HG03097 (cell line): ENCODE results near the gene C22orf31.
"Not testable (repeated sequence)": the region's sequence is repeated elsewhere in the genome, so short reads cannot be mapped to it uniquely, and the experiment has no call there.

ENCODE experiments used
- ATAC-seq: cut with Tn5 transposase; IDR thresholded peaks from one replicate; pipeline ENCODE4 v1.9.1; 2021; ENCODE audit not compliant: unreplicated experiment, low FRiP score

C22orf31 gene

DNA sequence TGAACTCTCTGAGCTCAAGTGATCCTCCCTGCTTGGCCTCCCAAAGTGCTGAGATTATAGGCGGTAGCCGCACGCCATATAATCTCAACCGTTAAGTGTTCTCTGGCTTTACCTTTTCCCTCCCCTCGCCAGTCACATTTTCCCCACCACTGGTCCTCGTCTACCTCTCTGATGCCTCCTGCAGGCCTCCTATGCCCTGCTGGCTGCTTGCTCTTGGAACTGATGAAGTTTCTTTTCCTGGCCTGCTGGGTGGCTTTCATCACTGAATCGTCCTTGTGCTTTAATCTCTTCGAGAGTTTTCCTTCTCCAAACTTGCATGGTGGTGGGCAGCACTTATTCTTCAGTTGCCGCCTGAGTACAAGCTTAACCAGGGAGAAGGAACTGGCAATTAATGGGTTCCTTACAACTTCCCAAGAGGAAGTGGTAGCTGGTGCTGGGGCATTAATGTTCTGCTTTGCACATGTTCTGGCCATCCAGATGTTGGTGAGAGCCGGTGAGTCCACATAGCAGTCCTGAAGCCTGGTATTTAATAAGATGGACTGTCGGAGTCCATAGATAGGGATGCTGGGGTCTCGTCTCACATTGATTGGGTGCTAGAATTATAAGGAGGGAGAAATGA is 1.3 kb downstream of the C22orf31 start:
- no peak for ATAC-seq

DNA sequence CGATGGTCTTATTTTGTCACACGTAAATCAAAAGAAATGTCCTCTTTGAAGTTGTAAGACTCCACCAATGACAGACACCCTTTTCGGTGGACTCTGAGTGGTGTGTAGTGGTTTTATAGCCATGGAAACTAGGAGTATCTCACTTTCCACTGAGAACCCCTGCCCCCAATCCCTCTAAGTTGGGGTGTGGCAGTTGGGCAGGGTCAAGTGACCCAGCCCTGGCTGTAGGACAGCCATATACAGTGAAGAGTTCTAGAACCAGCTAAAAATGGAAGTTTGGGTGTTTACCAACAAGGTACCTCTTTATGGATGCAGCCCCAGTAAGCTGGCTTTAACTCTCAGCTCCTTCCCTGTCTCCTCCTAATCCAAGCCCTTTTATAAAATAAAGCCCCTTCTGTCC is 5.2 kb downstream of the C22orf31 start:
- no peak for ATAC-seq

DNA sequence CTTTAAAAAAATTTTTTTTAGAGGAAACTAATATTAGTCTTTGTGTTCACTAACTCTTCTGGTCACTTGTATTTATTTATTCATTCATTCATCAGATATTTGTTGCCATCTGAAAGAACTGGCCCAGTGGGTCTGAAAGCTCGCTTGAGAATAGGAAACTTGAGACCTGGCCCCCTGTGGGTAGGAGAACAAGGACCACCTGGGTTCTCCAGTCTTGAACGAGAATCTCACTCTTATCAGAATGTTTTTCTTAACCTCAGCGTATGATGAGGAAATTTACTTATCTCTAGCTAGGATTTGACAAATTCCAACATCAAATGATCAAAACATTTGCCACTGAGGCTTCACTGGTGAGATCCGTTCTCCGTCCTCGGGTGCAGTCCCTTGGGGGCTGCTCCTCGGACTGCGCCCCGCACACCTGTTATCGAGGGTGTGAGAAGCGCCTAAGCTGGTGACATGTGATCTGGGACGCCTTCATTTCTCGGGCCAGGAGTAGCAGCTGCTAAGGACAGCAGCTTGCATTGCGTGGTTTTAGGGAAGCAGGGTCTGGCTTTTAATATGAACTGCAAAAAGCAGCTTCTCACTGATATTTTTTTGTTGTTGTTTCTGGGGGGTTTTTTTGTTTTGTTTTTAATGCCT is 6.3 kb downstream of the C22orf31 start:
- ATAC-seq: no peak

DNA sequence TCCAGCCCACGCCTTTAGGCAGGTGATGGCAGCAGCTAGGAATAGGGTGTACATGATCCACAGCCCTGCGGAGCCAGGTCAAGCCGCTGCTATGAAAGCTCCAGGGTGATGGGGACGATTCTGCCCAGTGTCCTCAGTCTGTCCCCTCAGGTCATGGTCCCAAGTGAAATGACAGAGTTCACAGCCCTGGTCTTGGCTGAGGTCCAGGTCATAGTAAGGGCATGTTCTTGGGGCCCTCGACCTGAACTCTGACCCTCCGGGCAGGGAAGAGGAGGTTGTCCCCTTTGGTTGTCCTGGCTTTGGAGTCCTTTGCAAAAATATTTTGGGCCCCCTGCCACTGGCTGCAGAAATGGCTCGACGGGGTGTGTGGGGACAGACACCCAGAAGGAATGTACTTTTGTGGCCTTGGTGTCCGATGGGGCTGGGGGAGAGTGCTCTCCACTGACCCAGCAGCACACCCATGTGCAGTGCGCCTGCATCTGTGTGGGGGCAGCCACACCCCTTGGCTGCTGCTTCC is 7.3 kb downstream of the C22orf31 start:
- no peak for ATAC-seq

DNA sequence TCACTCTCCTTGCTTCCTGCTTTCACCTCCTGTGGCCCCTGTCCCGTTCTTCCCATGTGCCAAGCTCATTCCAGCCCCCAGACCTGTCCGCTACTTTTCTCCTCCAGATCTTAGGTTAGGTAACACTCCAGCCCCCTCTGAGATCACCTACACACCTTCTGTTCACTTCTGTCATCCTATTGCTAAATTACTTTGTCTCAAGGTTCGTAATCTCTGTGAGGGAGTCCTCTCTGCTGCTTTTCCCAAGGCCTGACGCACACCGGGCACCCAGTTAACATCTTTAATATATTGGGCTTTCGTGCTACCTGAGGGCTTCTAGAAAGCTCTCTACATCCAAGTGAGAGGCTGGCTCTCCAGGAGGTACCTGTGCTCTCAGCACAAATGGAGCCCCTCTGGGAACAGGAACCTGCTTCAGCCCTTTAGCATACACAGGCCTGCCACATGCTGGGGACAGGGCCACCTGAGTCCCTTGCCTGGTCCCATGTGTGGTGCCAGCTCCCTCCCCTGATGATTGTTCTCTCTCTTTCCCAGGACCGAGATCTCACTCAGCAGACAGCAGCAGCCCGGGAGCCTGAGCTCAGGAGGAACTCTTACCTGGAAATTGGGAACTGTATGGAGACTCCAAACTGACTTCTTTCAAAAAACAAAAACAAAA is 8.5 kb downstream of the C22orf31 start:
- no peak for ATAC-seq

DNA sequence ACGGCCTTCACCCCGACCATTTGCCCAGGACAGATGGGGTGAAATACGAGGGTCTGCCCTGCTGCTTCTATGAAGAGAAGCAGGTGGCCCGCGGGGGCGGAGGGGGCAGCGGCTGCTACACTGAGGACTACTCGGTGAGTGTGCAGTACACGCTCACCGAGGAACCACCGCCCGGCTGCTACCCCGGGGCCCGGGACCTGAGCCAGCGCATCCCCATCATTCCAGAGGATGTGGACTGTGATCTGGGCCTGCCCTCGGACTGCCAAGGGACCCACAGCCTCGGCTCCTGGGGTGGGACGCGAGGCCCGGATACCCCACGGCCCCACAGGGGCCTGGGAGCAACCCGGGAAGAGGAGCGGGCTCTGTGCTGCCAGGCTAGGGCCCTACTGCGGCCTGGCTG is 11.2 kb downstream of the C22orf31 start:
- ATAC-seq: no peak

DNA sequence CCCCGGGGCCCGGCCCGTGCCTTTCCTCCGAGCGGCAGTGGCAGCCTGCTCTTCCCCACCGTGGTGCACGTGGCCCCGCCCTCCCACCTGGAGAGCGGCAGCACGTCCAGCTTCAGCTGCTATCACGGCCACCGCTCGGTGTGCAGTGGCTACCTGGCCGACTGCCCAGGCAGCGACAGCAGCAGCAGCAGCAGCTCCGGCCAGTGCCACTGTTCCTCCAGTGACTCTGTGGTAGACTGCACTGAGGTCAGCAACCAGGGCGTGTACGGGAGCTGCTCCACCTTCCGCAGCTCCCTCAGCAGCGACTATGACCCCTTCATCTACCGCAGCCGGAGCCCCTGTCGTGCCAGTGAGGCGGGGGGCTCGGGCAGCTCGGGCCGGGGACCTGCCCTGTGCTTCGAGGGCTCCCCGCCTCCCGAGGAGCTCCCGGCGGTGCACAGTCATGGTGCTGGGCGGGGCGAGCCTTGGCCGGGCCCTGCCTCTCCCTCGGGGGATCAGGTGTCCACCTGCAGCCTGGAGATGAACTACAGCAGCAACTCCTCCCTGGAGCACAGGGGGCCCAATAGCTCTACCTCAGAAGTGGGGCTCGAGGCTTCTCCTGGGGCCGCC is 11.9 kb downstream of the C22orf31 start:
- ATAC-seq: no peak

DNA sequence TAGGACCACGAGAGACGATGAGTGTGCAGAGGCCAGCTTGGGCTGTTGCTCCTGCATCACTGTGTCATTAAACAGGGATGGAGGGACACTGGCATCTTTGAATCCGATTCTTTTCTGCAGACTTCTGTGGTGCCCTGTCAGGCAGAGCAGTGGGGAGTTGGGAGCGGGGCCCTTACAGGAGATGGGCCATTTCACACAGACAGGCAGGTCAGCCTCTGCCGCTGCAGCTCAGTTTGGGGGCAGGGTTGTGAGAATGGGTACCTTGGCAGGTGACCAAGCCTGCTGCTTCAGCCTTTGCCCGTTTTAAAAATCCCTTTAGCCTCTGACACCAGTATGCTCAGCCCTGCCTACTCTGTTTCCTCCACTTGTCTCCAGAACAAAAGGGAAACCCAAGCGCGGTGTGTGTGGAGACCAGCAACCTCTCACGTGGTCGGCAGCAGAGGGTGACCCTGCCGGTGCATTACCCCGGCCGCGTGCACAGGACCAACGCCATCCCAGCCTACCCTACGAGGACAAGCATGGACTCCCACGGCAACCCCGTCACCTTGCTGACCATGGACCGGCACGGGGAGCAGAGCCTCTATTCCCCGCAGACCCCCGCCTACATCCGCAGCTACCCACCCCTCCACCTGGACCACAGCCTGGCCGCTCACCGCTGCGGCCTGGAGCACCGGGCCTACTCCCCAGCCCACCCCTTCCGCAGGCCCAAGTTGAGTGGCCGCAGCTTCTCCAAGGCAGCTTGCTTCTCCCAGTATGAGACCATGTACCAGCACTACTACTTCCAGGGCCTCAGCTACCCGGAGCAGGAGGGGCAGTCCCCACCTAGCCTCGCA is 12.6 kb downstream of the C22orf31 start:
- ATAC-seq: no peak

DNA sequence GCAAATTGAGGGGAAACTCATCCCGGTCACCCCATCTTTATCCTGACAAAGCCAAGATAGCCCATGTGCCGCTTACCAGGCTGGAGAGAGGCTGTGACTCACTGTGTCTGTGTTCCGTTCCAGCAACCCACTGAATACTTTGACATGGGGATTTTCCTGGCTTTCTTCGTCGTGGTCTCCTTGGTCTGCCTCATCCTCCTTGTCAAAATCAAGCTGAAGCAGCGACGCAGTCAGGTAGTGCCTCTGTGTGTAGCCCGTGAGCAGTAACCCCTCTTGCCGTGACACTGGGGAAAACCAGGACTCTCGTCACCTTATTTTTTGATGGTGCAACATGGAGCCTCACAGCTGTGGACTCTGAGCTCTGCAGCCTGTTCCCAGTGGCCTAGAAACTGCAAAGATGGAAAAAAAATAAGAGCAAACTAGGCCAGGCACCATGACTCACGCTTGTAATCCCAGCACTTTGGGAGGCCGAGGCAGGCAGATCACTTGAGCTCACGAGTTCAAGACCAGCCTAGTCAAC is 16.9 kb downstream of the C22orf31 start:
- no peak for ATAC-seq

DNA sequence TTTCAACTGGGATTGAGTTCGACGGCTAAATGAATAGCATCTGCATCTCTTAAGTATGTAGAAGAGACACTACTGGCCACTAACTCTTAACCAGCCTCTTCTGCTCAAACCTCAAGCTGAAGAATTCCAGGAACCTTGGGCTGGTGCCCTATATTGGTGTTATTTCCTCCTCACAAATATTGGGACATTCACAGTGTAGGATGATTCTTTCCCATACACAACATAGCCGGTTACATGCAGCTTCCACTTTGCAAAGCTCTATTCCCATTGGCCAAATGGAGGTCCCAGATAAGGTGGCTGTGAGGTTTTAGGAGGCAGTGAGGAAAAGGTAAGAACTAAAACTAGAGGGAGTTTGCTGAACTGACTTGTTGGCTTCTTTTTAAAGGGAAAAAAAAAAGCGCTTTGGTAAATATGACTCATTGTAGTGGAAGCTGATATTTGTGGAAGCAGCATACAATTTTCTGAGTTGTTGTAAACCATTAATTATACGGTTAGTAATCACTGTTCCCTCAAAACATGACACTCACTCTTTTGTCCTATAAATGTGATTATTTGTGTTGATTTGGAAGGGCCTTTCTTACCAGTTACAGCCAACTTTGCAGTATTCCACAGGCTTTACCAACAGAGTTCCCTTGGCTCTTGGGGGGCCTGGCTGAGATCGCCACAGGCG is 17.6 kb downstream of the C22orf31 start:
- ATAC-seq: no peak

DNA sequence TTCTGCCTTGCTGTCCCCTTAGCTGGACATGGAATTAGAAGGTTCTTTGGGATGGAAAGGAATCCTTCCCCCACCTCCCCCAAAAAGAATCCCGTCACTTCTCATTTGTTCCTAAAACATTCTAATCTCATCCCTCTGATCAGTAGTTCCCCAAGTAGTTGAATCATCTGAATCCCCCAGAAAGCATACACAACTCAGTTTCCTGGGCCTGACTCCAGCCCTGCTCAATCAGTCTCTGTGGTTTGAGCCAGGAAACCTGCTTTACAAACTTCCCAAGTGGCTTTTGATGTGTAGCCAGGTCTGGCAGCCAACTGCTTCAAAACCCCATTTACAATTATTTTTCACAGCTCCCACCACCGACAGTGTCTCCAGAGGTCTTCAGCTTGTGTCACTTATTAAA is 20.2 kb downstream of the C22orf31 start:
- ATAC-seq: no peak

DNA sequence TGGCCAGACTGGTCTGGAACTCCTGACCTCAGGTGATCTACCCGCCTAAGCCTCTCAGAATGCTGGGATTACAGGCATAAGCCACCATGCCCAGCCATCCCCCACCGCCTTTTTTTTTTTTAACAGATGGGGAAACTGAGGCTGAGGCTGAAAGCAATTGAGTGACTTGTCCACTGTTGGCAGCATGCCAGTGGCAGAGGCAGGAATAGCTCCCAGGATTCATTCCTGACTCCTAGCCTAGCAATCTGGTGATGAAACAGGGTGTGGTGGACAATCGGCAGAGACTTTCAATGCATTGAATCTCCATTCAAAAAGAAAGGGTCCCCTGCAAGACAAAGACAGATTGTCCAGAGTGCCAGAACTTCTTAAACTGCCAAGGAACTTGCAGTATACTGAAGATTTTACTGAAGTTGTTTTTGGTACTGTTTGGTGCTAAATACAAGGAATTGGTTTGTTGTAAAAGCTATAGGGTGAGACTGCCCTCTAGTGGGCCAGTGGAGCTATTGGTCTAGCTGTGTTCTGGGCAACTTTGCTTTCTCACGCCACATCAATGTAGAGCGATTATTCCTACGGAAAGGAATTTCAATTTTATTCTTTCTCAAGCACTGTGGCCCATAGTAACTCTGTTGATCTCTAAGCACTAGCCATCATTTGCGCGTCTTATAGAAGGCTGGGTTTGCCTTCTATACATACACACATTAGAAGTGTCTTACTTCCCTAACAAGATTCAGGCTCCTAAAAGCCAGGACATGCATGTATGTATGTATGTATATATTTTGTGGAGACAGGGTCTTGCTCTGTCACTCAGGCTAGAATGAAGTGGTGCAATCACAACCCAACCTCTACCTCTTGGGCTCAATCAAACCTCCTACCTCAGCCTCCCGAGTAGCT is 21.0 kb downstream of the C22orf31 start:
- no peak for ATAC-seq

DNA sequence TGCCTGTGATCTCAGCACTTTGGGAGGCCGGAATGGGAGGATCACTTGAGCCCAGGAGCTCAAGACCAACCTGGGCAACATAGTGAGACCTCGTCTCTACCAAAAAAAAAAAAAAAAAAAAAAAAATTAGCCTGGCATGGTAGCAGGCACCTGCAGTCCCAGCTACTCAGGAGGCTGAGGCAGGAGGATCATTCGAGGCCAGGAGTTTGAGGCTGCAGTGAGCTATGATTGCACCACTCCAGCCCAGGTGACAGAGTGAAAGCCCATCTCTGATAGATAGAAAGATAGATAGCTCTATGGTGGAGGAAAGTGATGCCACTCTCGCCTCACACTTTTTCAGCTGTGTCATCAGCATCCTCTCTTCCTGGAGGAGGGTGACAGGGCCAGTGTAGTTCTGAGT is 21.9 kb downstream of the C22orf31 start:
- ATAC-seq: not testable (repeated sequence)

DNA sequence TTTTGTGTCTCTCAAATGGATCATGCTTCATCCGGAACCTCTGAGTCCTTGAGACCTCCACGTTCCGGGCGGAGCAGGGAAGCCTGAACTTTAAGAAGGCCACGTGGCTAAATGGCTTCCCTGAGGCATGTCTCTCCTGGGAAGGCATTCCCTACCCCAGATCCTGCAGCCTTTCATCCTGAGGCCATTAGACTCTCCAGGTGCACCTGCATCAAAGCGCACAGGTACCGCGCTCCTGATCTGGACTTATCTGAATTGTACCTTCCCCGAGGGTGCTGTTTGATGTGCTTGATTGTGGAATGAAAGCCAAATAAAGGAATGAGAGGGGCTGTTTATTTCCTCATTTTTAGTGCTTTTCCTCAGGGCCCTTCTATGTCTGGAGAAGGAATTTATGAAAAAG is 22.5 kb downstream of the C22orf31 start:
- no peak for ATAC-seq

DNA sequence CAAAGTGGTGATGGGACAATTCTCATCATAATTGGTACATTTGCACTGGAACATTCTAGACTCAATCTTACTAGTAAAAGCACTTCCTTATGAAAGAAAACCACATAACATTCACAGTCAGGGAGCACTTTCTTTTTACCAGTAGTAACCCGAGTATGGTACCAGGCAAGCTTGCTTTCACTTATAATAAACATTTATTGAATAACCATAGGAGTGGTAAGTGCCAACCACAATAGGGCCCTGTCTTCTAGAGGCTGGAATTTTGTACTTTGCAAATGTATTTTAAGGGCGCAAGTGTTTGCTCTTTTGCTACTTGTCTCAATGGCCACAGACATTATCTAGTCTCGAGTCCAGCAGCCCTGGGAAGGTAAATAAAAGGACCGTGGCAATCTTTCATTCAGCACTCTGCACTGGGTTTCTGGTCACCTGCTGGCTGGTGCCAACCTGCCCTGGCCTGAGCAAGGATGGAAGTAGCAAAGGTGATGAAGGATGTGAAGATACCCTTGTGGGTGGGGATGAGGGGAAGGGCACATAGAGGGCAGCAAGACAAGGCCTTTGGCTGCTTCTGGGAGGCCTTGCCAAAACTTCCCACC is 24.2 kb downstream of the C22orf31 start:
- no peak for ATAC-seq

DNA sequence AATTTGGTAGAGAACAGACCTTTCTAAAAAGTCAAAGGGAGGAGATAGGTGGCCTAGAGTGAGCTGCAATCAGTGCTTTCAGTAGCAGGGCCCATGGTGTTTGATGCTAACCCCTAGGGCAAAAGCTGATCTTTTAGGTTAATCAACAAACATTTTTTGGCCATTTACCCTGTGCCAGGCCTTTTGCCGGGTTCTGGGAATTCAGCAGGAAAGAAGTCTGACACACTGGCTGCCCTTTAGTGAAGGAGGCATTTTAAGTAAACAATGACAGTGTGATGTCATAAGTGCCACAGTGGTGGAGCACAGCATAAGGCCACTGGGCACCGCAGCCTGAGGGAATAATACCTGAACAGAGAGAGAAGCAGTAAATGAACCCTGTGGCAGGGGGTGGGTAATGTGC is 29.0 kb downstream of the C22orf31 start:
- no peak for ATAC-seq

DNA sequence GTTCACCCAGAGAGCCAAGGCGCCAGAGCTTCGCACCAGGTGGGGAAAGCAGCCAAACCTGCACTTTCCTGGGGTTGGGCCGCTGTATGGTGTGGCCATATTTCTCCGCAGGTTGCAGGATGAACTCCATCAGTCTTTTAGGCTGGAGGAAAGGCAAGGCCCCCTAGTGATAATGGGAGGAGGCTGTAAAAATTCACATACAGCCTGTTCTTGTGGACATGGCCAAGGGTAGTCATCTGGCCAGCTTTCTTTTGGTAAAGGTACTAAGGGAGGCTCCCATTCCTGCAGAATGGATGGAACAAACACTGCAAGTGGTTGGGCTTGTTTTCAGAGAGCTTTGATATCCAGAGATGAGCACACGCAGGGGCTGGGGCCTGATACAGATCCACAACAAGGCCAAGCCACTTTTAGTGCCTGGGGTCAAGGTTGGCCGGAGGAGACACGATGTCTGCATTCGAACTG is 29.6 kb downstream of the C22orf31 start:
- ATAC-seq: no peak

DNA sequence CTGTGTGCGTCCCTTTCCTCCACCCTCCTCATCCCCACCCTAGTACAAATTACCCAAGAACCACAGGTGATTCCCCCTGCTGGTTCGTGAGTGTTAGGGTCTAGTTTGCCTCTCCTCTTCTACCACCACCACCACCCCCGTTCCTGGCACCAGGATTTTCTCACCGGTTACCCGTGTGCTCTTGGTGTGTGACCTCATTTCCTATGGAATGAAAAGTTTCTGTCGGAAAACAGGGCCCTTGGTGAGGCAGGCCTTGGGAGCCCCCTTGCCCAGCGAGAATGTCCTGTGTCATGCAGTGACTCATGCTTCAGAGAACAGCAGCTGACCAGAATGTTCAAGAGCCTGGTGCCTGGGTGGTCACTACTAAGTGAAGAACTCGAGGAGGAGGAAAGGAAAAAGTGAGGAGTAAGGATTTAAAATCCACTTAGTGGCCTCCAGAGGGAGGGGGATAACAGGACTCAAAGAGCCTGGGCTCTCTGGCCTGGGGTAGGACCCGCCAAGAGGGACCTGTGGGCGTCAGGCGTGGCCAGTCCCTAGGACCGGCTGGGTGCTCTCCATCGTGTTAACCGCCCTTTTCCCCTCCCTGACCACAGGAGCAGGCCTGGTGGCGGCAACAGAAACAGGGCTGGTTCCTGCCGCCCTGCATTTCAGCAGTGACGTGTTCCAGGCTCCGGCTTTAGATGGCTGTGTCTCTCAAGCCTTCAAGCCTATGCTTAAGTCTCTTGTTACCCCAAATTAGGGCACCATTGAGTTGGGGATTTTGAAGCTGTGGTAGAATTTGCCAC is 30.2 kb downstream of the C22orf31 start:
- no peak for ATAC-seq
